Body of pancreas (tissue), 4 donors: ENCODE data around the gene OSCP1.

ENCODE experiments used
- POLR2A ChIP-seq, 3 donors: fragments of 450-650 bp; IDR thresholded peaks; one replicate each; pipeline ENCODE4 v1.6.1; 2016; ENCODE audit warnings: antibody characterized with exemption in 3 of 3, mild to moderate bottlenecking in 2 of 3
- TF ChIP-seq, protein P1 (sequence below), 7 experiments: fragments of 450-650 bp in 4 of 7; fragments of 200-600 bp in 3 of 7; sonication (generic) in 3 of 7; IDR thresholded peaks; one replicate each; pipeline ENCODE4 v1.5.1; 2016 to 2019; ENCODE audit warnings: antibody characterized with exemption in 7 of 7

DNA sequence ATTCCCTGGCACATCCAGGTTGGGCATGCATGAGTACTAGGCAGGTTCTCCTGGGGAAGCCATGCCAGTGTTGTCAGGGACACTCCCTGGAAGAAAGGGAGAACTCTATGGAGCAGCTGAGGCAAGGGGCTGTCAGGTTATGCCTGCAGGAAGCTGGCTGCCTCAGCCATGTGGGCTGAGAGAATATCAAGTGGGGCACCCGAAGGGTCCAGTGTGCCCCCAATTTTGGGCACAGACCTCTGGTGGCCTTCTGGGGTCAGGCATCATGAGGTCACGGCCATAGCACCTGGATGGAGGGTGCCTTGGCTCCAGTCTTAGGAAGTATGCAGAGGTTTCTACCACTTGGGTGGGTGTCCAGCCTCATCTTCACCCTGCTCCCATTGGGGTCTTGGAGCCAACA, 29.9 kb upstream of the OSCP1 start:
- no peak for TF ChIP-seq POLR2A (IDR thresholded peaks at IDR 0.05)
- TF ChIP-seq, protein P1, sequence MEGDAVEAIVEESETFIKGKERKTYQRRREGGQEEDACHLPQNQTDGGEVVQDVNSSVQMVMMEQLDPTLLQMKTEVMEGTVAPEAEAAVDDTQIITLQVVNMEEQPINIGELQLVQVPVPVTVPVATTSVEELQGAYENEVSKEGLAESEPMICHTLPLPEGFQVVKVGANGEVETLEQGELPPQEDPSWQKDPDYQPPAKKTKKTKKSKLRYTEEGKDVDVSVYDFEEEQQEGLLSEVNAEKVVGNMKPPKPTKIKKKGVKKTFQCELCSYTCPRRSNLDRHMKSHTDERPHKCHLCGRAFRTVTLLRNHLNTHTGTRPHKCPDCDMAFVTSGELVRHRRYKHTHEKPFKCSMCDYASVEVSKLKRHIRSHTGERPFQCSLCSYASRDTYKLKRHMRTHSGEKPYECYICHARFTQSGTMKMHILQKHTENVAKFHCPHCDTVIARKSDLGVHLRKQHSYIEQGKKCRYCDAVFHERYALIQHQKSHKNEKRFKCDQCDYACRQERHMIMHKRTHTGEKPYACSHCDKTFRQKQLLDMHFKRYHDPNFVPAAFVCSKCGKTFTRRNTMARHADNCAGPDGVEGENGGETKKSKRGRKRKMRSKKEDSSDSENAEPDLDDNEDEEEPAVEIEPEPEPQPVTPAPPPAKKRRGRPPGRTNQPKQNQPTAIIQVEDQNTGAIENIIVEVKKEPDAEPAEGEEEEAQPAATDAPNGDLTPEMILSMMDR (IDR thresholded peaks at IDR 0.05) = no peak
